GM10266 (cell line): ENCODE data around the gene GSTO1.
A peak's percentile ranks its signal among the peaks of the same experiment; 100 is the strongest.

Experiments used
- DNase-seq: peaks from one replicate; pipeline ENCODE4 v3.0.0; 2012; ENCODE audit errors: extremely low spot score
- CTCF ChIP-seq: IDR thresholded peaks from 2 replicates; pipeline ENCODE4 v1.5.1; 2012; ENCODE audit warnings: mild to moderate bottlenecking, low read depth; ENCODE audit not compliant: control insufficient read depth, insufficient read depth; ENCODE audit errors: missing control alignments

The GSTO1 gene

GRCh38 chr10:104251443-104251842, 3.2 kb upstream of the GSTO1 start:
- no peak for DNase-seq
- no peak for TF ChIP-seq CTCF

- DNase-seq, result no peak
- TF ChIP-seq CTCF, result no peak
Measured at GRCh38 chr10:104252368-104252767, 2.3 kb upstream of the GSTO1 start.

GRCh38 chr10:104253106-104253505, 1.6 kb upstream of the GSTO1 start:
- no peak for DNase-seq
- TF ChIP-seq CTCF, result no peak

- no peak for DNase-seq
- no peak for TF ChIP-seq CTCF
Measured at GRCh38 chr10:104253606-104254410, 884 bp upstream of the GSTO1 start.

- peak; percentile 44 for DNase-seq
- no peak for TF ChIP-seq CTCF
Measured at GRCh38 chr10:104255311-104255981, 754 bp downstream of the GSTO1 start.

- no peak for DNase-seq
- no peak for TF ChIP-seq CTCF
Measured at GRCh38 chr10:104256335-104256961, 1.8 kb downstream of the GSTO1 start.
